Measurements from ENCODE around the gene DGKE. TPM values are rescaled to one million over a fixed set of nuclear protein-coding genes. Genes with fewer than 3 reads are reported as not detected.

DGKE gene
- total and polyA plus RNA-seq, 2 experiments from 2014 or later = 1.2 to 5.5 TPM

DNA sequence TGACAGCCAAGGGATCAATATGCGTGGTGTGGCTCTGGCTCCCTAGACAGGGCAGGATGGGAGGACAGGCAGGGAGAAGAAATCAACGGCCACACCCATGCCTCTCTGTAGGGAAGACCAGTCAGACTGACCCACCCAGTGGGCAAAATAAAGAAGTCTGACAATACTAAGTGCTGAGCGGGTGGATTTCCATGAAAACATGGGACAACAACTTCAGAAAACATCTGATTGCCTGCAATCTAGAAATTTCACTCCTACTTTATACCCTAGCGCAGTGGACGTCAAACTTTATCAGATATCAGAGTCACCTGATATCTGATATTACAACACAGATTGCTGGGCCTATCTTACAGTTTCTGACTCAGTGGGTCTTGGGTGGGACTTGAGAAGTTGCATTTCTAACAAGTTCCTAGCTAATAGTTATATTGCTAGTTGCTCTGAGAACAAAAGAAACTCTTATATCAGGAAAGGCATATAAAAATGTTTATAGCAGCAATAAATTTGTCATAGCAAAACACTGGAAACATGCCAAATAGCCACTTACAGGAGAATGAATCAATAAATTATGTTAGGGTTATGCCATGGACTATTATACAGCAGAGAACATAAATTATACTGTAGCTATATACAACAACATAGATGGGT lies 38.6 kb upstream of the DGKE start:
- Histone ChIP-seq H3K4me1 (ENCODE audit: insufficient read depth) (no peaks in the 10 kb centered on the region), H3K27ac (no peak overlapping the region)
- 84% methylated on average over 5 of the region's 5 CpGs for WGBS (ENCODE audit: low lambda C conversion rate, missing lambda C conversion rate)

DNA sequence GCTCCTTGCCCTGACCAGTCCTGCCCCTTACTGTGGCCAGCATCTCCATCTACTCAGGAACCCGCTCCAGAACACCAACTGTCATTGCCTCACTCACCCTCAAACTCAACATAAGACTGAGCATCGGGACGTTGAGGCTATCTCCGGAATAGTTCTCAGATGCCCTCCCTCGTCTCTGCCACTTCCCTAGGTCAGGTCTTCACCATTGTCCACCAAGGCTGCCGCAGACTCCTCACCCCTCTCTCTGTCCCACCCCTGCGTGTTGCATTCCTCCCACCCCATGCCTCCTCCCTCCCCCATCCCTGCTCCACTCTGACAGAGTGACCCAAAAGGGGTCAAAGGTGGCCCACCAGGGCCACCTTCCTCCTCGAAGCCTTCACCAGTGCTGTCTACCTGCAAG lies 37.4 kb upstream of the DGKE start:
- WGBS (ENCODE audit: low lambda C conversion rate, missing lambda C conversion rate) = 91% methylated on average over 8 of the region's 8 CpGs
- Histone ChIP-seq H3K79me2 (no peaks in the 10 kb centered on the region), H3K9me2 (replicated peaks; ENCODE audit: insufficient read depth) (no peaks in the 10 kb centered on the region), H3K4me3 (no peak overlapping the region), H3K4me1 (ENCODE audit: insufficient read depth) (no peaks in the 10 kb centered on the region), H3K9me3 (ENCODE audit: low read depth) (no peaks in the 10 kb centered on the region), H3K4me2 (no peak overlapping the region), H3K27me3 (peaks cover 6% of the 10 kb centered on the region), H3K36me3 (replicated peaks; ENCODE audit: insufficient read depth, low read depth) (no peaks in the 10 kb centered on the region), H2AFZ (no peak overlapping the region), H3K27ac (no peak overlapping the region), H4K20me1 (ENCODE audit: insufficient read depth, poor library complexity, severe bottlenecking) (no peaks in the 10 kb centered on the region)
- TF ChIP-seq EZH2phosphoT487 (IDR thresholded peaks at IDR 0.05; ENCODE audit: low read depth, severe bottlenecking, unreplicated experiment) (no peak), EZH2 (IDR thresholded peaks at IDR 0.05; ENCODE audit: borderline replicate concordance) (no peak)
- TF ChIP-seq, protein P1, sequence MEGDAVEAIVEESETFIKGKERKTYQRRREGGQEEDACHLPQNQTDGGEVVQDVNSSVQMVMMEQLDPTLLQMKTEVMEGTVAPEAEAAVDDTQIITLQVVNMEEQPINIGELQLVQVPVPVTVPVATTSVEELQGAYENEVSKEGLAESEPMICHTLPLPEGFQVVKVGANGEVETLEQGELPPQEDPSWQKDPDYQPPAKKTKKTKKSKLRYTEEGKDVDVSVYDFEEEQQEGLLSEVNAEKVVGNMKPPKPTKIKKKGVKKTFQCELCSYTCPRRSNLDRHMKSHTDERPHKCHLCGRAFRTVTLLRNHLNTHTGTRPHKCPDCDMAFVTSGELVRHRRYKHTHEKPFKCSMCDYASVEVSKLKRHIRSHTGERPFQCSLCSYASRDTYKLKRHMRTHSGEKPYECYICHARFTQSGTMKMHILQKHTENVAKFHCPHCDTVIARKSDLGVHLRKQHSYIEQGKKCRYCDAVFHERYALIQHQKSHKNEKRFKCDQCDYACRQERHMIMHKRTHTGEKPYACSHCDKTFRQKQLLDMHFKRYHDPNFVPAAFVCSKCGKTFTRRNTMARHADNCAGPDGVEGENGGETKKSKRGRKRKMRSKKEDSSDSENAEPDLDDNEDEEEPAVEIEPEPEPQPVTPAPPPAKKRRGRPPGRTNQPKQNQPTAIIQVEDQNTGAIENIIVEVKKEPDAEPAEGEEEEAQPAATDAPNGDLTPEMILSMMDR (IDR thresholded peaks at IDR 0.05; ENCODE audit: poor library complexity) = no peak
- no peak for DNase-seq (ENCODE audit: low spot score)

More for the DNA sequence above, 38.6 kb upstream of the DGKE start:
- Histone ChIP-seq H4K20me1 (ENCODE audit: insufficient read depth, poor library complexity, severe bottlenecking) (no peaks in the 10 kb centered on the region), H3K27me3 (peaks cover 6% of the 10 kb centered on the region), H2AFZ (no peak overlapping the region), H3K79me2 (no peaks in the 10 kb centered on the region), H3K9me3 (ENCODE audit: low read depth) (no peaks in the 10 kb centered on the region), H3K4me2 (no peak overlapping the region), H3K9me2 (replicated peaks; ENCODE audit: insufficient read depth) (no peaks in the 10 kb centered on the region), H3K36me3 (replicated peaks; ENCODE audit: insufficient read depth, low read depth) (no peaks in the 10 kb centered on the region), H3K4me3 (no peak overlapping the region)
- DNase-seq (ENCODE audit: low spot score) = no peak
- TF ChIP-seq, protein P1 (IDR thresholded peaks at IDR 0.05; ENCODE audit: poor library complexity) = no peak
- TF ChIP-seq EZH2 (IDR thresholded peaks at IDR 0.05; ENCODE audit: borderline replicate concordance) (no peak), EZH2phosphoT487 (IDR thresholded peaks at IDR 0.05; ENCODE audit: low read depth, severe bottlenecking, unreplicated experiment) (no peak)

DNA sequence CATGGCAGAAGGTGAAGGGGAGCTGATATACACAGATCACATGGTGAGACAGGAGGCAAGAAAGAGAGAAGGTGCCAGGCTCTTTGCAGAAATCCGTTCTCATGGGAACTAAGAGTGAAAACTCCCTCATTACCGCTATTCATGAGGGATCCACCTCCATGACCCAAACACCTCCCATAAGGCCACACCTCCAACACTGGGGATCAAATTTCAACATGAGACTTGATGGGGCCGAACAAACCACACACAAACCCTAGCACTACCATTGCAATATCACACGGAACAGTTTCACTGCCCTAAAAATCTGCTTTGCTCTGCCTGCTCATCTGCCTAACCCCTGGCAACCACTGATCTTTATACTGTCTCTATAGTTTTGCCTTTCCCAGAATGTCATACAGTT lies 35.0 kb upstream of the DGKE start:
- Histone ChIP-seq H3K27me3 (peaks cover 5% of the 10 kb centered on the region), H3K36me3 (replicated peaks; ENCODE audit: insufficient read depth, low read depth) (no peaks in the 10 kb centered on the region), H3K79me2 (no peaks in the 10 kb centered on the region), H3K4me2 (no peak overlapping the region), H3K4me3 (no peak overlapping the region), H2AFZ (no peak overlapping the region), H3K27ac (no peak overlapping the region), H4K20me1 (ENCODE audit: insufficient read depth, poor library complexity, severe bottlenecking) (no peaks in the 10 kb centered on the region), H3K4me1 (ENCODE audit: insufficient read depth) (no peaks in the 10 kb centered on the region), H3K9me2 (replicated peaks; ENCODE audit: insufficient read depth) (no peaks in the 10 kb centered on the region), H3K9me3 (ENCODE audit: low read depth) (no peaks in the 10 kb centered on the region)
- 16% methylated on average over 4 of the region's 4 CpGs for WGBS (ENCODE audit: low lambda C conversion rate, missing lambda C conversion rate)
- TF ChIP-seq, protein P1 (IDR thresholded peaks at IDR 0.05; ENCODE audit: poor library complexity) = no peak
- TF ChIP-seq EZH2phosphoT487 (IDR thresholded peaks at IDR 0.05; ENCODE audit: low read depth, severe bottlenecking, unreplicated experiment) (no peak), EZH2 (IDR thresholded peaks at IDR 0.05; ENCODE audit: borderline replicate concordance) (no peak)
- no peak for DNase-seq (ENCODE audit: low spot score)
